ENCODE measurements around the gene ZFAND3.

DNA sequence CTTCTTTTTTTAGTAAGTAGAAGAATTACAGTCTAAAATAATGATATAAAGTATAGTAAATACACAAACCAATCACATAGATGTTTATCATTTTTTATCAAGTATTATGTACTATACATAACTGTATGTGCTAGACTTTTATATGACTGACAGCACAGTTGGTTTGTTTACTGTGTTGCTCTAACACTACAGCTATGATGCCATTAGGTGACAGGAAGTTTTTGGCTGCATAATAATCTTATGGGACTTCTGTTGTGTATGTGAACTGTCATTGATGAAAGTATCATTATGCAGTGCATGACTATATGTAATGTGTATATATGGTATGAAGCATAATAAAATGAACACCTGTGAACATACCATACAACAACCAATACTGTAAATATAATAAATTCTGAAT is 104.0 kb downstream of the ZFAND3 start:
- TF ChIP-seq POLR2A (IDR thresholded peaks at IDR 0.05): no peak
- TF ChIP-seq, protein P1, sequence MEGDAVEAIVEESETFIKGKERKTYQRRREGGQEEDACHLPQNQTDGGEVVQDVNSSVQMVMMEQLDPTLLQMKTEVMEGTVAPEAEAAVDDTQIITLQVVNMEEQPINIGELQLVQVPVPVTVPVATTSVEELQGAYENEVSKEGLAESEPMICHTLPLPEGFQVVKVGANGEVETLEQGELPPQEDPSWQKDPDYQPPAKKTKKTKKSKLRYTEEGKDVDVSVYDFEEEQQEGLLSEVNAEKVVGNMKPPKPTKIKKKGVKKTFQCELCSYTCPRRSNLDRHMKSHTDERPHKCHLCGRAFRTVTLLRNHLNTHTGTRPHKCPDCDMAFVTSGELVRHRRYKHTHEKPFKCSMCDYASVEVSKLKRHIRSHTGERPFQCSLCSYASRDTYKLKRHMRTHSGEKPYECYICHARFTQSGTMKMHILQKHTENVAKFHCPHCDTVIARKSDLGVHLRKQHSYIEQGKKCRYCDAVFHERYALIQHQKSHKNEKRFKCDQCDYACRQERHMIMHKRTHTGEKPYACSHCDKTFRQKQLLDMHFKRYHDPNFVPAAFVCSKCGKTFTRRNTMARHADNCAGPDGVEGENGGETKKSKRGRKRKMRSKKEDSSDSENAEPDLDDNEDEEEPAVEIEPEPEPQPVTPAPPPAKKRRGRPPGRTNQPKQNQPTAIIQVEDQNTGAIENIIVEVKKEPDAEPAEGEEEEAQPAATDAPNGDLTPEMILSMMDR (IDR thresholded peaks at IDR 0.05): no peak

All from adrenal gland (tissue), 5 donors.